ENCODE data around the gene UBD.

UBD gene

GRCh38 chr6:29559524-29560287 is at the start of gene UBD:
Gene UBD, minus strand, starts transcription at chr6:29559732. Its CDS starts 31 bp downstream, at chr6:29559701.
- DNase-seq = no peak

DNA sequence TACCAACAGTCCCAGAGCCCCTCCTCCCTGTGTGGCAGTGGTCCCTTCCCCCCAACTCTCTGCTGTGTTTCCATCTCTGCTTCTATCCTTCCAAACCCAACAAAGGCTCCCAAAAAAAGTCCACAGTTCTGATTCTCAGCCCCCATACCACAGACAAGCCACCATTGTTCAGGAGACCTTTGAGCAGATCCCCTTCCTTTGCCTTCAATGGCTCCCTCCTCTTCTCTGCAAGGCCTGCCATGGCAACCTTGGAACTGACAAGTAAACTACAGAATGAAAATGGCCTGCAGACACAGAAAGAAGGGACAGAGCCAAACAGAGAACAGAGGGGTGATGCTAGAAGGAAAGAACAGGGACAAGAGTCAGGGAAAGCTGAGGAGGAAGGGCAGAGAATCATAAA is 48.6 kb upstream of the UBD start:
- no peak for DNase-seq

DNA sequence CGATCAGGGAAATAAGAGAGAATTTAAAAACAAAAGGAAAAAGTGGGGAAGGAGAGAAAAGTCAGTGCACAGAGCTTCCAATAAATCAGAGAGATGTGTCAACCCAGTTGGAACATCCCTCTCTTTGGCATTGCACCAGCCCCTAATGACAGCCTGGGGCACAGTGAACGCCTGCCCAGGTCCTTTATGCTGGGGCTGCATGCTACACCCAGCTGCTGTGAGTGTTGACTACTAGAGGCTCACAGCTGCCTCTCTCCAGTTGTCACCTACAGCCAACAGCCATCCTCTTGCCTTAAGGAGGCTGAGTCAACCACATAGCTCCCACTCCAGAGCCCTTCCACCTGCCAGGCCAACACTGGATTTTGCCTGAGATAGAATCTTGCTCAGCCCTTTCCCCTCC is 44.4 kb upstream of the UBD start:
- DNase-seq = peak in 2 of 3 experiments; percentile 4 to 26

DNA sequence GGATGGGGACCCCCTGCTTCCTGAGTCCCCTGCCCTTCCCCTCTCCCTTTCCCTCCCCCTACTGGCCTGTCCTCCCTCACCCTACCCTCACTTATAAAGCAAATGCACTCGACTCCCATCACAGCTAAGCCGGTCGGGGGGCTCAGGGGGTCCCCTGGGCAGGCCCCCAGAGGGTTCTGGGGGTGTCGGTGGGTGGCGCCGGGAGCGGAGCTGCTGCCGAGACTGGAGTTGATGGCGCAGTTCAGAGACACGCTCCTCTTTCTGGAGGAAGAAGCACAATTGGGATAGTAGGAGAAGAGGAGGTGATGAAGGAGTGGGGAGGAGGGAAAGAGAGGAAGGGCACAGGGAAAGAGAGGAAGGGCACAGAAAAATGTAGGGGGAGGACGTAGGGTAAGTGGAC is 43.9 kb upstream of the UBD start:
- no peak for DNase-seq

- peak; percentile 6 to 73 (median 39) for DNase-seq
Observed at GRCh38 chr6:29602564-29603361, 43.2 kb upstream of the UBD start.

DNA sequence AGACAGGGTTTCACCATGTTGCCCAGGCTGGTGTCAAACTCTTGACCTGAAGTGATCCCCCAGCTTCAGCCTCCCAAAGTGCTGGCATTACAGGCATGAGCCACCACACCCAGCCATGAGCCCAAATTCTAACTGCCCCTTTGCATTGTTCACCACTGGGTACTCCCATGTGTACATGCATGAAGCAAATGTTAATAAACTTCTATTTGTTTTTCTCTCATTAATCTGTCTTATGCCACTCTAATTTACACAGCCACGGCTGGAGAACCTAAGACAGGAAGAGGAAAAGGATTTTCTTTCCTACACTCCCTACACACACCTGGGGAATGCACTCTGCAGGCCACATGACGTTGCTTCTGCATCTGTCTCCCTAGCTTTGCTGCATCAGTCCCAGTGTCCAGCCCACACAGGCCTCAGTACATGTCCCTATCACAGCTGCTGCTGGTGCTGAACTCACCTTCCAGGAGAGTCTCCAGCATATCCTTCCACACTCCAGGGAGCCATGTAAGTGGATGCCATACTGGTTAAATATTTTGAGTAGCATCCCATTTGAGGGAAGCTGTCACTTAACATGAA is 38.7 kb upstream of the UBD start:
- DNase-seq = no peak

DNA sequence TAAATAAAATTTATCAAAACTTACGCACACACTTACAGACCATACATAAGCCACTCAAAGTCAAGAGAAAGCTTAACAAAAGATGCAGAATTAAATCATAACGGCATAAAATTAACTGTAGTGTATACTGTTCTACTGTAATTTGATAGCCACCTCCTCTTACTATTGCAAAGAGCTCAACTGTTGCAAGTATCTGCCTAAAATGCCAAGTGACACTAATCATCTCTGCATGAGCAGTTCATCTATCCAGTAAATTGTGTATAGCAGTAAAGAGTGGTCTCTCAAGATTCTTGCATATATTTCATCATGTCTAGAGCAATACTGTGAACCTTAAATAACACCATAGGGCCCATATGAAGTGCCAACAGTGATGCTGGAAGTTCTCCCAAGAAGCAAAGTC is 37.7 kb upstream of the UBD start:
- no peak for DNase-seq

GRCh38 chr6:29596381-29596900 is 36.9 kb upstream of the UBD start:
- no peak for DNase-seq

DNA sequence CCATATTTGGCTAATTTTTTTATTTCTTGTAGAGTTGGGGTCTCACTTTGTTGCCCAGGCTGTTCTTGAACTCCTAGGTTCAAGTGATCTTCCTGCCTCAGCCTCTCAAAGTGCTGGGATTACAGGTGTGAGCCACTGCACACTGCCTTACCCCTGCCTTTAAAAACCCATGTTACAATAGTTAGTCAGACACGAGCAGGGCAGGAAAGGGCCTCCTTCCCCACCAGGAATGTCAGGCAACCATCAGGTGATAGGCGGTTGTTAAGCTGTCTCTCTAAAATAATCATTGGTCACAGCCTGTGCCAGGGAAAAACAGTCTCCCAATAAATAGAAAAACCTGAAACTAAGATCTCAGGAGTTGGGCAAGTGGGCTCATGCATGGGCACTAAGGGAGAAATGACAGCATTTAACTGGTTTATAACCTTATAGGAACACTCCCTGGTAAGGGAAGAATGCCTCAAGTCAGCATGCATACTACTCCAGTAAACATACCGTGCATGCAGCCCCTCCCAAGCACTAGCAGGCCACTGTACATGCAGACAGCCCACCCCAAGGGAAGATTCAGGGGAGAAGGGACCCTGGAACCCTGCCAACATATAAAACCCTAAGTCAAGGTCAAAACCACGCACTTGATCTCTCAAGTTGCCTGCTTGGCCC is 33.8 kb upstream of the UBD start:
- no peak for DNase-seq

GRCh38 chr6:29591677-29592076 is 32.1 kb upstream of the UBD start:
- no peak for DNase-seq

DNA sequence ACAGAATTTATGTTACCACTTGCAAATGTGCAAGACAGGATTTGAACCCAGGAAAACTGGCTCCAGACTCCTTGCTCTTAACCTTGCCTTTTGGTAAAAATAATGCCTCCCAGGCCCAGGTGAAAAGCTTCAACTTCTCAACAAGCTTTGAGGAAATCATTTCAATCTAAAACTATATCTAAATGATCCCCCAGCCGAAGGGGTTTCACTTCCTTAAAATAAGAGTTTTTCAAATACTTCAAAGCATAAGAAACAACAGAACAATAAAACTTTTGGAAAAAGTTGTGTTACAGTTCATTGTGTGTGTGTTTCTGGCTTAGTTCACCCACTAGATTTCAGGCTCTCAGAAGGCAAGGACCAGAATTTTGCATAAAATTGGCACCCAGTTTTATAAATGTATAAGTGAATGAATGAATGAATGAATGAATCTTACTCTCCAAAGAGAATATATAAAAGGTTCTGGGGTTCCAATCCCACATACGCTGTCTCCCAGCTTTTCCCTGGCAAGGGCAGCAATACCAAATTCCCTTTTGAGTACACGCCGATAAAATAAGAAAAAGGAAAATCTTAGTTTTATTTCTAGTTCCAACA is 30.8 kb upstream of the UBD start:
- no peak for DNase-seq

DNA sequence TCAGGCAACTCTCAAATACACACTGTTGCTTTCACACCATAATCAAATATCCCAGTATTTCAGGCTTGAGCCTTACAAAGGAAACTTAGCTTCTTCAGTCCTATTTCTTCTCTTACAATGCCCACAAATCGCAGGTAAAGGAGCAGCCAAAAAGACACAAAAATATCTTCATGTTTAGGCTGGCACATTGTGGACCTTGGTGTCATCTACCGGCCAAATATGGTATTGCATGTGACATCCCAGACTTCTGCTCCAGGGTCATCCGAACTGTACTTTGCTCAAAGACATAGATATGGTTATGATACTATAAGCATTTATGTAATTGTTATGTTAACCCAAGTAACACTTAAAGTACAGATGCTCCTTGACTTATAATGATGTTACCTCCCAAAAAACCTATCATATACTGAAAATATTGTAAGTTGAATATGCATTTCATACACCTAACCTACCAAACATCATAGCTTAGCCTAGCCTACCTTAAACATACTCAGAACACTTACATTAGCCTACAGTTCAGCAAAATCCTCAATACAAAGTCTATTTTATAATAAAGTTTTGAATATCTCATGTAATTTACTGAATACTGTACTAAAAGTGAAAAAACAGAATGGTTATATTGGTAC is 30.0 kb upstream of the UBD start:
- peak in 2 of 3 experiments; percentile 9 to 55 for DNase-seq

DNA sequence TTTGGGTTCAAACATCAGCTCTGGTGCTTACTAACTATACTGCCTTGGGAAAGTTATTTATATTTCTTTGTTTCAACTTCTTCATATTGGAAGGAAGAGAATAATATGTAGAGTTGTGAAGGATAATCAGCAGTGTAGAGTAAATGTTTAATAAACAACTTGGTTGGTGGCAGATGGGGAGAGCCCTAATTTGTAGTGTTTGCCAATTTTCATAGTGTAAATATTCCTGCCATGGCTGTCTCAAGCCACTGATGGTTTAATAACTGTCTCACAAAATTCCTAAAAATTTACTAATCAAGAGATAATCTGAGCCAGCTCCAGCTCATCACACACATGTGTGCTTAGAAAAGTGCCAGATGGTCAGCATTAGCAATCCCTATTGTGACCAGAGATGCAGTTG is 25.3 kb upstream of the UBD start, which contains the start of gene OR2H2:
Gene OR2H2, plus strand, starts transcription at position 301 of the 400 bp plus-strand sequence. CDS start 2,824 bp downstream, outside the sequence.
- no peak for DNase-seq

DNA sequence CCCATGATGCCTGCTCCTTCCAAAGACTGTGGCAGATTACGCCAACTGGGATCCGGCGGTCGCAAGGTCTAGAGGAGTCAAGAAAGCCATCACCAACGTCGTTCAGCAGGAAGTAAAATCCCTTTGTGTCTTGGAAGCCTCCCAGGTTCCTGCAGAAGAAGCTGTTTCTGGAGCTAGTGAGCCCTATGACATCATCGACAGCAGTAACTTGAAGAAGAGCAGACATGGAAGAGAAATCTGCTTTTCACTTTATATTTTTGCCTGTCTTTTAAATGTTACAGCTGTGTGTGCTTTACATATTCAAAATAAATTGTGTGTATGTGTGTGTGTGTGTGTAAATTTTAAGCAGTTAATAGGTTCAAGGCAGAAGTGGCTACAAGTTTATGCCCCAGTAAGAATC is 18.0 kb upstream of the UBD start:
- DNase-seq = no peak

DNA sequence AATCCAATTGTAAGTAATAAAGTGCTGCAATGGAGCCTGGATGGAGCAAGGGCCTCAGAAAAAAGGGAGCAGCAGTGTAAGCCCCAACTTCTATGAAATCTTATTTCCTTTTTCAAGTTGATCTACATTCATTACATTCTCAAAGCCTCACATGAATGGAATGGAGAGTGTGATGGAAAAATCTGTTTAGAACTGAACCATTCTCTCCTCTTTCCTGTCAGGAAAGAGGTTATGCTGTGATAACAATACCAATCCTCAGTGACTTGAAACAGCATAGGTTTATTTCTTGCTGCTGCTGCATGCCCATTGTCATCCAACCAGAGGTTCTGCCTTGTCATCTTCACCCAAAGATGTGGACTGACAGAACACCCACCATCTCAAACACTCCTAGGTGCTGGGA is 16.5 kb upstream of the UBD start:
- DNase-seq = no peak

- DNase-seq = no peak
Observed at GRCh38 chr6:29567991-29568390, 8.5 kb upstream of the UBD start.

DNA sequence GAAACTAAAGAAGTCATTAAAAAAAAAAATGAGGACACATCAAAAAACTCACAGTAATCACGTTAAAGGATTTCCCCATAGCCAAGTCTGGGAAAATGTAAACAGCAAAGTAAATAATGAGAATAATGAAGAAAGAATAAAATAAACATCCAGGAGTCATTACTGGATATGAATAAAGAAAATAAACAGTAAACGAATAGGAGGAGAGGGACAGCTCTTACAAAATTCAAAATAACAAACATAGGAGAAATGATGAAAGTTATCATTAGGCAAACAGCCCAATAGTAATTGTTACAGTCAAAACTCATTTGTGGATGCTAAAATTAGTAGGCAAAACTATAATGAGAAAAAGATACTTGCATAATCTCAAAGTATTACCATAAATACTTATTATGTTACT is 8.0 kb upstream of the UBD start:
- no peak for DNase-seq

GRCh38 chr6:29566856-29567255 is 7.3 kb upstream of the UBD start:
- DNase-seq = no peak

GRCh38 chr6:29564875-29565274 is 5.3 kb upstream of the UBD start:
- DNase-seq = no peak

DNA sequence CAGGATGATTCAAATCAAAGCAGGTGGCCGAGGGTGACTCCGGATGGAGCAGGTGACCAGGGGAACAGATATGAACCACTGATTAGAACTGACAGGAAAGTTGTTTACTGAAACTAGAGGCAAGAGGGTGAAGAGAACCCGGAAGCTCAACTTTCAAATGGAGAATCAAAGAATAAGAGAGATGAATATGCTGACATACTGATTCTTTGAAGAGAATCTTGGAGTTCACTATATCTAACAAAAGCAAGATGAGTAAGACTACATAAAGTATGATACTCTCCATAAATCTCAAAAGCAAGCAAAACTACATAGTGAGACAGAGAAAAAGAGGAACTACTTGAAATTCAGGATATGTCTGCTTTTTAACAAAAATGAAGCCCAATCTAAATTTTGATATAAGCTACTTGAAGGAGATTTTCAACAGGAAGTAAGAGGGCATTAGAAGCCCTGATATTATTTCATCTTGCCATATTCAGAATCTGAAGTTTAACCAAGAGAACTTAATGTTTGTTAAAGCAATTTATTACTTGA is 4.0 kb upstream of the UBD start:
- no peak for DNase-seq

DNA sequence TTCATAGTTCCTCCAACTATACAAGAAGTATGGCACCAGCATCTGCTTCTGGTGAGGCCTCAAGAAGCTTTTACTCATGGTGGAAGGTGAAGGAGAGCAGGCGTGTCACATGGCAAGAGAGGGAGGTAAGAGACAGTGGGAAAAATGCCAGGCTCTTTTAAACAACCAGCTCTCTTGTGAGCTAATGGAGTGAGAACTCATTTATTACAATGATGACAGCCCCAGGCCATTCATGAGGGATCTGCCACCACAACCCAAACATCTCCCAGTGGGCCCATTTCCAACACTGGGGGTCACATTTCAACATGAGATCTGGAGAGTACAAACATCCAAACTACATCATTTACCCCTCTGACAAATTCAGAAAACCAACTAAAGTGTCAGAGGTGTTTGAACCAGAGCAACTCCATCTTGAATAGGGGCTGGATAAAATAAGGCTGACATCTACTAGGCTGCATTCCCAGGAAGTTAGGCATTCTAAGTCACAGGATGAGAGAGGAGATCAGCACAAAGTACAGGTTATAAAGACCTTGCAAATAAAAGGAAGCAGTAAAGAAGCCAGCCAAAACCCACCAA is 2.2 kb upstream of the UBD start:
- no peak for DNase-seq

- no peak for DNase-seq
Observed at GRCh38 chr6:29561091-29561490, 1.6 kb upstream of the UBD start.

All from NCI-H1417 (cell line).